Parathyroid adenoma (tissue), 2 donors: Measurements from ENCODE around the gene EIPR1.

Source experiments
- H2AFZ ChIP-seq: fragments of 300-600 bp; sonication (generic); one replicate; pipeline ENCODE4 v1.7.0; 2017; ENCODE audit warnings: antibody characterized with exemption, mild to moderate bottlenecking
- H3K27ac ChIP-seq: fragments of 300-600 bp; sonication (generic); one replicate; pipeline ENCODE4 v1.7.0; 2017
- H3K27me3 ChIP-seq: fragments of 300-600 bp; sonication (generic); one replicate; pipeline ENCODE4 v1.7.0; 2017; ENCODE audit warnings: low read length; ENCODE audit not compliant: control insufficient read depth, insufficient read depth
- H3K36me3 ChIP-seq: fragments of 300-600 bp; sonication (generic); one replicate; pipeline ENCODE4 v1.7.0; 2017; ENCODE audit warnings: low read length; ENCODE audit not compliant: control insufficient read depth, insufficient read depth
- H3K4me1 ChIP-seq: fragments of 300-600 bp; sonication (generic); one replicate; pipeline ENCODE4 v1.7.0; 2017; ENCODE audit warnings: control low read depth
- H3K4me2 ChIP-seq: fragments of 300-600 bp; sonication (generic); one replicate; pipeline ENCODE4 v1.7.0; 2017; ENCODE audit warnings: low read length
- H3K4me3 ChIP-seq: fragments of 300-600 bp; sonication (generic); one replicate; pipeline ENCODE4 v1.7.0; 2017; ENCODE audit warnings: low read depth, low read length
- H3K79me2 ChIP-seq: fragments of 300-600 bp; sonication (generic); one replicate; pipeline ENCODE4 v1.7.0; 2017; ENCODE audit warnings: control low read depth
- H3K9ac ChIP-seq: fragments of 300-600 bp; sonication (generic); one replicate; pipeline ENCODE4 v1.7.0; 2017; ENCODE audit warnings: mild to moderate bottlenecking
- H3K9me3 ChIP-seq: fragments of 300-600 bp; sonication (generic); one replicate; pipeline ENCODE4 v1.7.0; 2017; ENCODE audit warnings: low read length; ENCODE audit not compliant: control insufficient read depth
- TF ChIP-seq, protein P1 (sequence below): fragments of 300-600 bp; sonication (generic); IDR thresholded peaks from one replicate; pipeline ENCODE4 v1.7.0; 2017; ENCODE audit warnings: antibody characterized with exemption, mild to moderate bottlenecking
- donor health status: primary hyperparathyroidism.

Gene EIPR1

DNA sequence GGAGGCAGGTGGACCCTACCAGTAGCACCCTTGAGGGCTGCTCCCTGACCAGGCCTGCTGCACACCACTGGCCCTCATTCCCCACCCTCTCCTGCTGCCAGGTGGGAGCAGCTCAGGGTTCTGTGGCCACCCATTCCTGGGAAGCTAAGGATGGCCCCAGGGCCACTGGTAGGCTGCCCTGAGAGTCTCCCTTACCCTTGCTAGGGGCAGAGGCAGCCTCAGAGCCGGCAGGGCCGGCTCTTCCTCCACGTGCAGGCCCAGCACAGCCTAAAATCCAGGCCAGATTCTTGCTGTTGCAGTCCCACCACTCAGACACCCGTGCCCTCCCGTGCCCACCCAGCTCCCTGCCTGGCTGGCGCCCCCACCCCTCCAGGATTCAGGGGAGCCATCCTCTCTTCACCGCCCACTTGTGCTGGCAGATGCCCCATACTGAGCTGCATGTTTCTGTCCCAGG is 199.0 kb downstream of the EIPR1 start:
- TF ChIP-seq, protein P1, sequence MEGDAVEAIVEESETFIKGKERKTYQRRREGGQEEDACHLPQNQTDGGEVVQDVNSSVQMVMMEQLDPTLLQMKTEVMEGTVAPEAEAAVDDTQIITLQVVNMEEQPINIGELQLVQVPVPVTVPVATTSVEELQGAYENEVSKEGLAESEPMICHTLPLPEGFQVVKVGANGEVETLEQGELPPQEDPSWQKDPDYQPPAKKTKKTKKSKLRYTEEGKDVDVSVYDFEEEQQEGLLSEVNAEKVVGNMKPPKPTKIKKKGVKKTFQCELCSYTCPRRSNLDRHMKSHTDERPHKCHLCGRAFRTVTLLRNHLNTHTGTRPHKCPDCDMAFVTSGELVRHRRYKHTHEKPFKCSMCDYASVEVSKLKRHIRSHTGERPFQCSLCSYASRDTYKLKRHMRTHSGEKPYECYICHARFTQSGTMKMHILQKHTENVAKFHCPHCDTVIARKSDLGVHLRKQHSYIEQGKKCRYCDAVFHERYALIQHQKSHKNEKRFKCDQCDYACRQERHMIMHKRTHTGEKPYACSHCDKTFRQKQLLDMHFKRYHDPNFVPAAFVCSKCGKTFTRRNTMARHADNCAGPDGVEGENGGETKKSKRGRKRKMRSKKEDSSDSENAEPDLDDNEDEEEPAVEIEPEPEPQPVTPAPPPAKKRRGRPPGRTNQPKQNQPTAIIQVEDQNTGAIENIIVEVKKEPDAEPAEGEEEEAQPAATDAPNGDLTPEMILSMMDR = no peak
- H3K36me3 ChIP-seq = no peaks in the 10 kb centered on the region

DNA sequence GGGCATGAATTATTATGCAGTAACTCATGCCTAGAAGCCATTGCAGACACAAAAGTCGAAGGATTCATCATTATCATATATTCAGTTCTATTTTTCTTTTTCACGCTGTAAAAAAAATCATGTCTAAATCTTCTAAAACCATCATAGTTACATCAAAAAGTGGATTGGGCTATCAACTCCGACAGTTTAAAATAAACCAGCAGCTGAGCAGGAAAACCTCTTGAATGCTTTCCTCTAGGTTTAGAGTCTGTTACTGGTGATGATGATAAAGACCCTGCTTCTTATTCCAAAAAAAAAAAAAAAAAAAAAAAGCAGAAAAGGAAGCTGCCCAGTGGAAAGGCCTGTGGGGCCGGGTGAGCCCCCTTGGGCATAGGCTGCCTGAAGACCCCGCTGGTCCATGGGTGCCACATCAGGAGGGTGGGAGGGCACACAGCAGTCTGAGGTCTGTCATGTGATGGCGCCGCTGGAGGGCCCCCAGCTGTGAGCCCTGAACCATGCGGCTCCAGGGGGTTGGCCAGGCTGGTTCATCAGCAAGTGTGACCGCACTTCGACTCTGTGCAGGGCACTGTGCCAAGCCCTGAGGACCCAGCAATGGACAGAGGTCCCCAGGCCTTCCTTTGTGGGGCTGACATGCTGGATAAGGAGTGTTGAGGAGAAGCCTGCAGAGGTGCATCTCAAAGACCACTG is 199.6 kb downstream of the EIPR1 start:
- TF ChIP-seq, protein P1 = no peak
- Histone ChIP-seq H2AFZ (no peak overlapping the region), H3K9ac (no peak overlapping the region), H3K27ac (no peak overlapping the region), H3K4me2 (no peak overlapping the region), H3K27me3 (no peaks in the 10 kb centered on the region), H3K4me1 (no peaks in the 10 kb centered on the region), H3K36me3 (no peaks in the 10 kb centered on the region), H3K9me3 (no peaks in the 10 kb centered on the region), H3K4me3 (no peak overlapping the region), H3K79me2 (peaks cover 2% of the 10 kb centered on the region)

More for the DNA sequence above, 199.0 kb downstream of the EIPR1 start:
- H3K4me1 ChIP-seq = no peaks in the 10 kb centered on the region
- H3K4me3 ChIP-seq = no peak overlapping the region
- H2AFZ ChIP-seq = no peak overlapping the region
- peaks cover 2% of the 10 kb centered on the region for H3K79me2 ChIP-seq
- H3K9me3 ChIP-seq = no peaks in the 10 kb centered on the region
- no peak overlapping the region for H3K9ac ChIP-seq
- H3K4me2 ChIP-seq = no peak overlapping the region
- no peak overlapping the region for H3K27ac ChIP-seq
- H3K27me3 ChIP-seq = no peaks in the 10 kb centered on the region

DNA sequence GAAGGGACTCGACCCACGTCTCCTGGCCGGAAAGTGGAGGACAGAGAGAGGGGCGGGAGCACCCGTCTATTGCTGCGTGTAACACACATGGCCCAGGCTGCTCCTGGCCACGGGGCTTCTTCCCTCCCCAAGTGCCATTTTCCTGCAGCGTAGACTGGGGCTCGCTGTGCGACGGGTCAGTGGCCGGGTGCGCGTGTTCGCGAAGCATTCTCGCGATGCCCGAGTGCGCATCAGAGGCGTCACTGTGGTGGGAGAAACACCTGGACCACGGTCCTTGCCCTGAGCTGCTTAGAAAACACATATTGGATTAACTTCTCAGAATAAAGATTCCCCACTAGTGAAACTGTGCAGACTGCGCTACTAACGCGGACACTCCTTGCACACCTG is 200.8 kb downstream of the EIPR1 start:
- H3K36me3 ChIP-seq = no peaks in the 10 kb centered on the region
- no peaks in the 10 kb centered on the region for H3K27me3 ChIP-seq
- H3K4me1 ChIP-seq = no peaks in the 10 kb centered on the region
- H3K9ac ChIP-seq = no peak overlapping the region
- H3K79me2 ChIP-seq = peaks cover 2% of the 10 kb centered on the region
- TF ChIP-seq, protein P1 = no peak
- H2AFZ ChIP-seq = no peak overlapping the region
- no peak overlapping the region for H3K27ac ChIP-seq
- H3K4me2 ChIP-seq = no peak overlapping the region
- H3K4me3 ChIP-seq = no peak overlapping the region
- H3K9me3 ChIP-seq = no peaks in the 10 kb centered on the region

DNA sequence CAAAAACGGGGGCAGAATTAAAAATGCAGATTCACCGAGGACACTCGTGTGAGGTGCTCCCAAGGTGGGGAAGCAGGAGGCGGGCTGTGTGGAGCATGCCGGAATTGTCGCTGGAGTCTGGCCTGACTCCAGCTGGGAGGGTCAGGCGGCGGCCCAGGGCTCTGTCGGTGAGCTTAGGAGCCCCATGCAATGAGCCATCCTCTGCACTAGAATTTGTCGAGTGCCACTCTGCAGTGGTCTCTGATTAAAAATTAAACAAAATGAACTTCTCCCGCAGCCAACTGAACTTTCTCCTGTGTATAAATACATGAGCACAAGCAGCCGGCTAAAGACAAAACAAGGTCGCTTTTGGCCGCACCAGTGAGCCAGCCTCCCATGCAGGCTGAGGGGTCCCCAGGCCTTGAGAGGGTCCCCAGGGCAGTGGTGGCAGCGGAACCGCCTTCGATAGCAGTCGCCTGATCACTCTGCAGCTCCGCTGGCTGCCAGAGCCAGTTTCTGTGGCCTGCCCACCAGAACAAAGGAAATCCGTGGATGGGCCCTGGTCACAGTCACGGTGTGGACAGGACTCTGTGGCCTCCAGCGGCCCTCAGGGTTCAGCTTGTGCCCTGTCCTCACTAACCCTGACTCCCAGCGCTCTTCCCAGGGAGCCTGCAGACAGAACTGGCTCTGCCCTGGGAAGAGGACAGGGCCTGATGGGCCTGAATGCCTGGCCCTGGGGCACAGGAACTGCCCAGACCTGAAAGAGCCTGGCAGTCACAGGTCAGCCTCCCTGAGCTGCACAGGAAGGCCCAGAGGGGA is 201.3 kb downstream of the EIPR1 start:
- no peaks in the 10 kb centered on the region for H3K9me3 ChIP-seq
- no peak overlapping the region for H3K27ac ChIP-seq
- H3K36me3 ChIP-seq = no peaks in the 10 kb centered on the region
- no peak overlapping the region for H3K4me3 ChIP-seq
- H3K4me2 ChIP-seq = no peak overlapping the region
- TF ChIP-seq, protein P1 = no peak
- peaks cover 2% of the 10 kb centered on the region for H3K79me2 ChIP-seq
- H2AFZ ChIP-seq = no peak overlapping the region
- H3K27me3 ChIP-seq = no peaks in the 10 kb centered on the region
- no peak overlapping the region for H3K9ac ChIP-seq
- H3K4me1 ChIP-seq = no peaks in the 10 kb centered on the region
